H9 (cell line): ENCODE results near the gene OLFM1. TPM values are rescaled to one million over a fixed set of nuclear protein-coding genes. Genes with fewer than 3 reads are reported as not detected.

Experiments
- DNase-seq: peaks from one replicate; pipeline ENCODE4 v3.0.0-alpha.2; 2017
- H2AFZ ChIP-seq: one replicate; pipeline ENCODE4 v1.6.1; 2013; ENCODE audit warnings: mild to moderate bottlenecking, low read length, control low read depth, moderate library complexity
- H2AK5ac ChIP-seq: 2 replicates; pipeline ENCODE4 v1.6.1; 2013; ENCODE audit warnings: low read length, control low read depth, mixed read lengths; ENCODE audit not compliant: insufficient read length
- H2BK120ac ChIP-seq: one replicate; pipeline ENCODE4 v1.6.1; 2013; ENCODE audit warnings: low read depth, mild to moderate bottlenecking, low read length, control low read depth, inconsistent platforms; ENCODE audit not compliant: poor library complexity, severe bottlenecking
- H2BK12ac ChIP-seq: 2 replicates; pipeline ENCODE4 v1.6.1; 2013; ENCODE audit warnings: low read length, control low read depth, mixed read lengths, low read depth; ENCODE audit not compliant: insufficient read length
- H2BK15ac ChIP-seq: 2 replicates; pipeline ENCODE4 v1.6.1; 2013; ENCODE audit warnings: low read depth, low read length, control low read depth
- H2BK20ac ChIP-seq: one replicate; pipeline ENCODE4 v1.6.1; 2013; ENCODE audit warnings: low read depth, mild to moderate bottlenecking, low read length, control low read depth, inconsistent platforms; ENCODE audit not compliant: poor library complexity, severe bottlenecking
- H2BK5ac ChIP-seq: 2 replicates; pipeline ENCODE4 v1.6.1; 2013; ENCODE audit warnings: low read length, control low read depth, mixed read lengths; ENCODE audit not compliant: insufficient read length
- H3K14ac ChIP-seq: 2 replicates; pipeline ENCODE4 v1.6.1; 2013; ENCODE audit warnings: low read length, control low read depth; ENCODE audit not compliant: insufficient read depth
- H3K18ac ChIP-seq: 2 replicates; pipeline ENCODE4 v1.6.1; 2013; ENCODE audit warnings: low read depth, mild to moderate bottlenecking, mixed read lengths, low read length, control low read depth; ENCODE audit not compliant: insufficient read length
- H3K23ac ChIP-seq: 2 replicates; pipeline ENCODE4 v1.6.1; 2013; ENCODE audit warnings: low read length, control low read depth, mixed read lengths, low read depth; ENCODE audit not compliant: insufficient read length
- H3K23me2 ChIP-seq: 2 replicates; pipeline ENCODE4 v1.6.1; 2013; ENCODE audit warnings: low read depth, mild to moderate bottlenecking, mixed read lengths, low read length, control low read depth; ENCODE audit not compliant: insufficient read length, poor library complexity, severe bottlenecking
- H3K27ac ChIP-seq: 2 replicates; pipeline ENCODE4 v1.5.1; 2013; ENCODE audit warnings: low read length, control low read depth, mixed read lengths, low read depth; ENCODE audit not compliant: insufficient read length
- H3K27me3 ChIP-seq: 2 replicates; pipeline ENCODE4 v1.6.1; 2013; ENCODE audit warnings: low read length, control low read depth, inconsistent platforms; ENCODE audit not compliant: insufficient read depth
- H3K4ac ChIP-seq: 2 replicates; pipeline ENCODE4 v1.6.1; 2013; ENCODE audit warnings: low read depth, mild to moderate bottlenecking, control low read depth, inconsistent platforms, low read length, moderate library complexity
- H3K4me1 ChIP-seq: 2 replicates; pipeline ENCODE4 v1.6.1; 2013; ENCODE audit warnings: low read length, control low read depth, inconsistent platforms; ENCODE audit not compliant: insufficient read depth
- H3K4me2 ChIP-seq: 2 replicates; pipeline ENCODE4 v1.6.1; 2013; ENCODE audit warnings: low read length, control low read depth, mixed read lengths; ENCODE audit not compliant: insufficient read length, insufficient read depth
- H3K56ac ChIP-seq: 2 replicates; pipeline ENCODE4 v1.6.1; 2013; ENCODE audit warnings: low read depth, mild to moderate bottlenecking, mixed read lengths, low read length, control low read depth; ENCODE audit not compliant: insufficient read length
- H3K79me1 ChIP-seq: 2 replicates; pipeline ENCODE4 v1.6.1; 2013; ENCODE audit warnings: low read depth, mild to moderate bottlenecking, moderate library complexity, low read length, control low read depth, inconsistent platforms; ENCODE audit not compliant: insufficient read depth, poor library complexity, severe bottlenecking
- H3K79me2 ChIP-seq: 2 replicates; pipeline ENCODE4 v1.6.1; 2013; ENCODE audit warnings: low read length, control low read depth, inconsistent platforms; ENCODE audit not compliant: insufficient read depth
- H3K9ac ChIP-seq: 2 replicates; pipeline ENCODE4 v1.6.1; 2013; ENCODE audit warnings: low read length, control low read depth, mixed read lengths; ENCODE audit not compliant: insufficient read length; ENCODE audit errors: extremely low read depth
- H3K9me3 ChIP-seq: one replicate; pipeline ENCODE4 v1.6.1; 2013; ENCODE audit warnings: low read depth, low read length, inconsistent platforms; ENCODE audit not compliant: control insufficient read depth
- H3T11ph ChIP-seq: one replicate; pipeline ENCODE4 v1.6.1; 2013; ENCODE audit warnings: mild to moderate bottlenecking, low read length, control low read depth, inconsistent platforms
- H4K20me1 ChIP-seq: one replicate; pipeline ENCODE4 v1.6.1; 2013; ENCODE audit not compliant: control insufficient read depth, insufficient read length, insufficient read depth
- H4K5ac ChIP-seq: 2 replicates; pipeline ENCODE4 v1.6.1; 2013; ENCODE audit warnings: low read depth, mild to moderate bottlenecking, mixed read lengths, low read length, control low read depth; ENCODE audit not compliant: insufficient read length
- H4K8ac ChIP-seq: replicated peaks from 2 replicates; pipeline ENCODE4 v1.6.1; 2013; ENCODE audit warnings: low read length, control low read depth, mixed read lengths, low read depth; ENCODE audit not compliant: insufficient read length
- H4K91ac ChIP-seq: 2 replicates; pipeline ENCODE4 v1.6.1; 2013; ENCODE audit warnings: low read depth, mild to moderate bottlenecking, moderate library complexity, mixed read lengths, low read length, control low read depth; ENCODE audit not compliant: insufficient read length
- H3K27ac Mint-ChIP-seq, 3 experiments: 2 replicates in 2 of 3; 3 replicates in 1 of 3; pipeline ENCODE4 v1.8.0; 2020 to 2021; ENCODE audit warnings: mixed read lengths in 3 of 3, mild to moderate bottlenecking in 1 of 3, moderate library complexity in 1 of 3
- H3K27me3 Mint-ChIP-seq: 2 replicates; pipeline ENCODE4 v1.8.0; 2021; ENCODE audit warnings: low read depth, mild to moderate bottlenecking, moderate library complexity, mixed read lengths
- H3K36me3 Mint-ChIP-seq, 3 experiments: 2 replicates in 2 of 3; 3 replicates in 1 of 3; pipeline ENCODE4 v1.8.0; 2020 to 2021; ENCODE audit warnings: low read depth in 3 of 3, mixed read lengths in 3 of 3; ENCODE audit not compliant: insufficient read depth in 1 of 3
- H3K4me1 Mint-ChIP-seq, 2 experiments: 2 replicates each; pipeline ENCODE4 v1.8.0; 2020; ENCODE audit warnings: mixed read lengths in 2 of 2
- H3K4me3 Mint-ChIP-seq, 2 experiments: 2 replicates in 1 of 2; 3 replicates in 1 of 2; pipeline ENCODE4 v1.8.0; 2020 to 2021; ENCODE audit warnings: mild to moderate bottlenecking in 2 of 2, mixed read lengths in 2 of 2, moderate library complexity in 1 of 2
- H3K9me3 Mint-ChIP-seq, 2 experiments: 2 replicates in 1 of 2; 3 replicates in 1 of 2; pipeline ENCODE4 v1.8.0; 2020; ENCODE audit warnings: mild to moderate bottlenecking in 2 of 2, mixed read lengths in 2 of 2, moderate library complexity in 1 of 2
- CTCF ChIP-seq: fragments of 200-600 bp; sonication (generic); conservative IDR thresholded peaks from 3 replicates; pipeline ENCODE4 v1.8.0; 2021; ENCODE audit warnings: antibody characterized with exemption, mild to moderate bottlenecking
- WGBS: extraction: QIAGEN DNeasy Blood & Tissue Kit; methylation state at CpG from one replicate; pipeline ENCODE4 v1.1.7; 2013; ENCODE audit warnings: missing lambda C conversion rate, low lambda C conversion rate, mixed read lengths; ENCODE audit not compliant: insufficient read length; ENCODE audit errors: extremely low coverage; 5-methylcytosine and 5-hydroxymethylcytosine counted together
- total RNA-seq: library from RNA; stranded (reverse); gene quantifications from 2 replicates; pipeline ENCODE4 v1.2.1, GENCODE V29; 2021

Gene OLFM1
- total RNA-seq, 1 experiment from 2014 or later: 34.1 TPM

GRCh38 chr9:135167849-135168655, 80.6 kb downstream of the OLFM1 start:
- no peak overlapping the region for H2BK12ac ChIP-seq
- no peak overlapping the region for H2BK20ac ChIP-seq
- no peak for TF ChIP-seq CTCF
- no peak overlapping the region for H3K4me2 ChIP-seq
- no peaks in the 10 kb centered on the region for H4K20me1 ChIP-seq
- no peak overlapping the region for H3T11ph ChIP-seq
- H3K27ac ChIP-seq: no peak overlapping the region
- H4K91ac ChIP-seq: no peak overlapping the region
- no peak overlapping the region for H3K14ac ChIP-seq
- H3K9me3 ChIP-seq: no peaks in the 10 kb centered on the region
- H3K36me3 Mint-ChIP-seq: peaks cover 0 to 1% (median 0%) of the 10 kb centered on the region in 3 experiments; a peak in 2 of 7 replicates
- no peaks in the 10 kb centered on the region for H3K23me2 ChIP-seq
- no peaks in the 10 kb centered on the region for H3K27me3 ChIP-seq
- no peaks in the 10 kb centered on the region for H3K4me1 ChIP-seq
- H3K9ac ChIP-seq: no peak overlapping the region
- no peak overlapping the region for H2AFZ ChIP-seq
- H4K5ac ChIP-seq: no peak overlapping the region
- no peak overlapping the region for H3K4me3 Mint-ChIP-seq
- no peaks in the 10 kb centered on the region for H3K79me1 ChIP-seq
- H3K18ac ChIP-seq: no peak overlapping the region
- H3K56ac ChIP-seq: no peak overlapping the region
- peaks cover 37% of the 10 kb centered on the region for H3K27me3 Mint-ChIP-seq
- H2BK5ac ChIP-seq: no peak overlapping the region
- no peak overlapping the region for H2BK15ac ChIP-seq
- no peaks in the 10 kb centered on the region for H3K79me2 ChIP-seq
- H2BK120ac ChIP-seq: no peak overlapping the region
- no peak overlapping the region for H4K8ac ChIP-seq
- peaks cover 19 to 23% of the 10 kb centered on the region in 2 experiments for H3K4me1 Mint-ChIP-seq
- WGBS: no CpG with 5 or more reads among the region's 23 CpGs
- no peak overlapping the region for H3K4ac ChIP-seq
- DNase-seq: no peak
- H3K9me3 Mint-ChIP-seq: peaks cover 4 to 5% of the 10 kb centered on the region in 2 experiments
- H3K23ac ChIP-seq: no peak overlapping the region
- no peak overlapping the region for H3K27ac Mint-ChIP-seq
- no peak overlapping the region for H2AK5ac ChIP-seq
